Stimulated activated CD8-positive, alpha-beta memory T cell treated with anti-CD3 and anti-CD28 coated beads, Interleukin-12 subunit alpha, Interleukin-12 subunit beta, amount 100 ng/mL, for 4 hours (primary cell): ENCODE measurements around the gene HNF4A.

Source experiments
- DNase-seq: peaks from one replicate; pipeline ENCODE4 v3.0.0-alpha.2; 2020; ENCODE audit warnings: low read depth

The HNF4A gene

DNA sequence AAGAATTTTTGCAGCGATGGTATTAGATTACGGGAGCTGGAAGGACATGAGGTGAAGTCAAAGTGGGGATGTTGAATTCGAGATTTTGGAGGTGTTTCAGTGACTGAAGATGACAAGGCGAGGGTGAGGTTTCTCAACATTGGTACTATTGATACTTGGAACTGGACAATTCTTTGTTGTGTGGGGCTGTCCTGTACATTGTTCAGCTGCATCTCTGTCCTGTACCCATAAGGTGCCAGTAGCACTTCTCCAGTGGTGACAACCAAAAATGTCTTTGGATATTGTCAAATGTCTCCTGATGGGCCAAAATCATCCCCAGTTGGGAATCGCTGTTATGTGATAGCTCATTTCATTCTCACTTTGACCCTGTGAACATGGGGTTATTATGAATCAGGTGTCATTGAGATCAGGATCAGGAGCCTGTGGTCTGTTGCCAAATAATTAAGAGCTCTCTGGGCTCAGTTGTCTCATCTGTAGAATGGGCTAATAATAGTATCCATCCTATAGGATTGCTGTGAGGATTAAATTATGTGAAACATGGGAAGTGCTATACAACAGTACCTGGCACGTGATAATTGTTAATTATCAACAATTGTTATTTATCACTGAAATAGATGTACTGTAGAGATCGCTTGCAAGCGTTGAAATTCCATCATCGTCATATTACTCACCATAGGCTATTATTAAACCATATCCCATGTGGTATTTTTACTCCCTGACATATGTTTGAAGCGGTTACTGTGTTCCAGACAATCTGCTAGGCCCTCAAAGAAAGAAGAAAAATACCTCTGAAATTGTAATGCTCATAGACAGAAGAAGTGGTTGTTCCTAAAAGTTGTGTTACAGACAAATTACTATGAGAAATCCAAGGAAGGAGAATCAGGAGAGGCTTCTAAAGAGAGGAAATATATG, 71.6 kb downstream of the HNF4A start:
- no peak for DNase-seq

GRCh38 chr20:44427804-44428173, 72.3 kb downstream of the HNF4A start:
- no peak for DNase-seq

DNA sequence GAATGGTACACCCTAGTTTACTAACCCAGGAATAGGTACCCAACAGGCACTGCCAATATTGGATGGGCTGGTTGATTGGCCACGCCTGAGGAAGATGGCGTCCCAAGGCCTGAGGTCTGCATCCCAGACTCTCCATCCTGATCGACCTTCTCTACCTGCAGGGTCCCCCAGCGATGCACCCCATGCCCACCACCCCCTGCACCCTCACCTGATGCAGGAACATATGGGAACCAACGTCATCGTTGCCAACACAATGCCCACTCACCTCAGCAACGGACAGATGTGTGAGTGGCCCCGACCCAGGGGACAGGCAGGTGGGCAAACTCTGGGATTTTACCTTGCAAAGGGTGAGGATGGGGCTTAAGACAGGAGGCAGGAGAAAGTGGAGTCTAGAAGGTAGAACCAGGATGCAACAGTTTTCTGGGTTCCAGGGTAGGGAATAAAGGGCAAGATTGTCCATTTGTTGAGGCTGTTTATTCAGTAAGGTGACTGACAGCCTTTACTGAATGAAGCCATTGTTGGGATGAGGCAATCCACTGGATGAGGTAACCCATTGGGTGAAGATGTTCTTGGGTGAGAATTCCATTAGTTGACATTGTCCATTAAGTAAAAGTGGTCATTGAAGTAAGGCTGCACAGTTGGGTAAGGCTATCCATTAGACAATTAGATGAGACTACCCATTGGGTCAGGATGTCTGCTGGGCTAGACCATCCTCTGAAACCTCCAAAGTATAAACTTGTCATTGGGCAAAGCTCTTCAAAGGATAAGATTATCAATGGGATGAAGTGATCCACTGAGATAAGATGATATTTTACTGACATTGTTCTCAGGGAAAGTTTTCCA, 72.9 kb downstream of the HNF4A start:
- no peak for DNase-seq

DNA sequence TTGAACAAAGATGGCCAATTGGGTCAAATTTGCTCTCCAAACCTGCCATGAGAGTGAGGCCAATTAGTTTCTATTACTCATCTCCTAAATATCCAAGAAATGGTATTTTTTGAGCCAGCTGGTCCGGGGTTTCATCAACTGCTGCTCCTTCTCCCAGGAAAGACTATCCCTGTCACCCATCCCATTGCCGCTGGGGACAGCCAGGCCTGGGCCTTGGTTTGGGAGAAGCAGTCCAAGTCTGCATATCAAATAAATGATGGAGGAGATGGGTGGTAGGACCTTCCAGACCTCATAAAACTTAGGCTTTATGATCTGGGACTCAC, 73.5 kb downstream of the HNF4A start:
- DNase-seq = no peak

DNA sequence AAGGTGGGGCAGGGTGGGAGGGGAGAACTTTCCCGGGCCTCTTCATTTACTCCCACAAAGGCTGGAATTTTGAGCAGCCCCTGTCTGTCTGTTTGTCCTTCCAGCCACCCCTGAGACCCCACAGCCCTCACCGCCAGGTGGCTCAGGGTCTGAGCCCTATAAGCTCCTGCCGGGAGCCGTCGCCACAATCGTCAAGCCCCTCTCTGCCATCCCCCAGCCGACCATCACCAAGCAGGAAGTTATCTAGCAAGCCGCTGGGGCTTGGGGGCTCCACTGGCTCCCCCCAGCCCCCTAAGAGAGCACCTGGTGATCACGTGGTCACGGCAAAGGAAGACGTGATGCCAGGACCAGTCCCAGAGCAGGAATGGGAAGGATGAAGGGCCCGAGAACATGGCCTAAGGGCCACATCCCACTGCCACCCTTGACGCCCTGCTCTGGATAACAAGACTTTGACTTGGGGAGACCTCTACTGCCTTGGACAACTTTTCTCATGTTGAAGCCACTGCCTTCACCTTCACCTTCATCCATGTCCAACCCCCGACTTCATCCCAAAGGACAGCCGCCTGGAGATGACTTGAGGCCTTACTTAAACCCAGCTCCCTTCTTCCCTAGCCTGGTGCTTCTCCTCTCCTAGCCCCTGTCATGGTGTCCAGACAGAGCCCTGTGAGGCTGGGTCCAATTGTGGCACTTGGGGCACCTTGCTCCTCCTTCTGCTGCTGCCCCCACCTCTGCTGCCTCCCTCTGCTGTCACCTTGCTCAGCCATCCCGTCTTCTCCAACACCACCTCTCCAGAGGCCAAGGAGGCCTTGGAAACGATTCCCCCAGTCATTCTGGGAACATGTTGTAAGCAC, 74.1 kb downstream of the HNF4A start:
- DNase-seq = no peak

DNA sequence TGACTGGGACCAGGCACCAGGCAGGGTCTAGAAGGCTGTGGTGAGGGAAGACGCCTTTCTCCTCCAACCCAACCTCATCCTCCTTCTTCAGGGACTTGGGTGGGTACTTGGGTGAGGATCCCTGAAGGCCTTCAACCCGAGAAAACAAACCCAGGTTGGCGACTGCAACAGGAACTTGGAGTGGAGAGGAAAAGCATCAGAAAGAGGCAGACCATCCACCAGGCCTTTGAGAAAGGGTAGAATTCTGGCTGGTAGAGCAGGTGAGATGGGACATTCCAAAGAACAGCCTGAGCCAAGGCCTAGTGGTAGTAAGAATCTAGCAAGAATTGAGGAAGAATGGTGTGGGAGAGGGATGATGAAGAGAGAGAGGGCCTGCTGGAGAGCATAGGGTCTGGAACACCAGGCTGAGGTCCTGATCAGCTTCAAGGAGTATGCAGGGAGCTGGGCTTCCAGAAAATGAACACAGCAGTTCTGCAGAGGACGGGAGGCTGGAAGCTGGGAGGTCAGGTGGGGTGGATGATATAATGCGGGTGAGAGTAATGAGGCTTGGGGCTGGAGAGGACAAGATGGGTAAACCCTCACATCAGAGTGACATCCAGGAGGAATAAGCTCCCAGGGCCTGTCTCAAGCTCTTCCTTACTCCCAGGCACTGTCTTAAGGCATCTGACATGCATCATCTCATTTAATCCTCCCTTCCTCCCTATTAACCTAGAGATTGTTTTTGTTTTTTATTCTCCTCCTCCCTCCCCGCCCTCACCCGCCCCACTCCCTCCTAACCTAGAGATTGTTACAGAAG, 75.0 kb downstream of the HNF4A start:
- no peak for DNase-seq

DNA sequence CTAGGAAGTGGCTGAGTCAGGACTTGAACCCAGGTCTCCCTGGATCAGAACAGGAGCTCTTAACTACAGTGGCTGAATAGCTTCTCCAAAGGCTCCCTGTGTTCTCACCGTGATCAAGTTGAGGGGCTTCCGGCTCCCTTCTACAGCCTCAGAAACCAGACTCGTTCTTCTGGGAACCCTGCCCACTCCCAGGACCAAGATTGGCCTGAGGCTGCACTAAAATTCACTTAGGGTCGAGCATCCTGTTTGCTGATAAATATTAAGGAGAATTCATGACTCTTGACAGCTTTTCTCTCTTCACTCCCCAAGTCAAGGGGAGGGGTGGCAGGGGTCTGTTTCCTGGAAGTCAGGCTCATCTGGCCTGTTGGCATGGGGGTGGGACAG, 75.6 kb downstream of the HNF4A start:
- no peak for DNase-seq

DNA sequence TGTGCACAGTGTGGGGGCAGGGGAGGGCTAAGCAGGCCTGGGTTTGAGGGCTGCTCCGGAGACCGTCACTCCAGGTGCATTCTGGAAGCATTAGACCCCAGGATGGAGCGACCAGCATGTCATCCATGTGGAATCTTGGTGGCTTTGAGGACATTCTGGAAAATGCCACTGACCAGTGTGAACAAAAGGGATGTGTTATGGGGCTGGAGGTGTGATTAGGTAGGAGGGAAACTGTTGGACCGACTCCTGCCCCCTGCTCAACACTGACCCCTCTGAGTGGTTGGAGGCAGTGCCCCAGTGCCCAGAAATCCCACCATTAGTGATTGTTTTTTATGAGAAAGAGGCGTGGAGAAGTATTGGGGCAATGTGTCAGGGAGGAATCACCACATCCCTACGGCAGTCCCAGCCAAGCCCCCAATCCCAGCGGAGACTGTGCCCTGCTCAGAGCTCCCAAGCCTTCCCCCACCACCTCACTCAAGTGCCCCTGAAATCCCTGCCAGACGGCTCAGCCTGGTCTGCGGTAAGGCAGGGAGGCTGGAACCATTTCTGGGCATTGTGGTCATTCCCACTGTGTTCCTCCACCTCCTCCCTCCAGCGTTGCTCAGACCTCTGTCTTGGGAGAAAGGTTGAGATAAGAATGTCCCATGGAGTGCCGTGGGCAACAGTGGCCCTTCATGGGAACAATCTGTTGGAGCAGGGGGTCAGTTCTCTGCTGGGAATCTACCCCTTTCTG, 76.2 kb downstream of the HNF4A start:
- no peak for DNase-seq

GRCh38 chr20:44432618-44433577, 77.4 kb downstream of the HNF4A start:
- DNase-seq = no peak

DNA sequence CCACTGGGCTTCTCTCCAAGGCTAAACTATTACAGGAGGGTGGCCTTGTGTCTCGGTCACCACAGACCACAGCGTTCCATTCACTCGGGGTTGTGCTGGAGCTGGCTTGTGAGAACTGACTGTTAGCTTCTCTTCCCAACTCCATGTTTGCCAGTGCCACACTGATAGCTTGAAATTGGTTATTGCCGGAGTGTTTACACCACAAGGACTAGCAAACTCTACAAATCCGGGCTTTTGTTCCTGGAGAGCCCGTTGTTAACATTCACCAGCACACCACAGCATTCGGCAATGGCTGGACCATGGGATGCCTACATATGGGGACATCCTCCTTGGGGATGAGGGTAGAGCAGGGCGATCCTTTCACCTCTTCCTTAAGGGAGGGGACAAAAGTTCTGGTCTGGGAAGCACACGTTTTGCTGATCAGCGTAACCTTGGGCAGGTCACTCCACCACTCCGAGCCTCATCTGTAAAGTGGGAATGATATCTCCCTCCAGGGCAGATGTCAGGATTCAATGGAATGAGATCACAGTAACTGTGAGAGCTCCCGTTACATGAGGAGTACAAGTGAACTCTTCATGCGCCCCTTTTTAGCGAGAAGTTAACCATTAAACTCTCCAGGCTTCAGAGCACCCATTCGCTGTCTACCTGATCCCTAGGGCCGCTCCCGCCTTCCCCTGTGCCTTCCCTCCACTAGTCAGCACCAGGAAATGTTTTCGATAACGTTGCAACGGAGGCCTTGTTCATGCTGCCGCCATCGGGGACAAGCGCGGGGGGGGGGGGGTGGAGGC, 78.4 kb downstream of the HNF4A start:
- DNase-seq = no peak

DNA sequence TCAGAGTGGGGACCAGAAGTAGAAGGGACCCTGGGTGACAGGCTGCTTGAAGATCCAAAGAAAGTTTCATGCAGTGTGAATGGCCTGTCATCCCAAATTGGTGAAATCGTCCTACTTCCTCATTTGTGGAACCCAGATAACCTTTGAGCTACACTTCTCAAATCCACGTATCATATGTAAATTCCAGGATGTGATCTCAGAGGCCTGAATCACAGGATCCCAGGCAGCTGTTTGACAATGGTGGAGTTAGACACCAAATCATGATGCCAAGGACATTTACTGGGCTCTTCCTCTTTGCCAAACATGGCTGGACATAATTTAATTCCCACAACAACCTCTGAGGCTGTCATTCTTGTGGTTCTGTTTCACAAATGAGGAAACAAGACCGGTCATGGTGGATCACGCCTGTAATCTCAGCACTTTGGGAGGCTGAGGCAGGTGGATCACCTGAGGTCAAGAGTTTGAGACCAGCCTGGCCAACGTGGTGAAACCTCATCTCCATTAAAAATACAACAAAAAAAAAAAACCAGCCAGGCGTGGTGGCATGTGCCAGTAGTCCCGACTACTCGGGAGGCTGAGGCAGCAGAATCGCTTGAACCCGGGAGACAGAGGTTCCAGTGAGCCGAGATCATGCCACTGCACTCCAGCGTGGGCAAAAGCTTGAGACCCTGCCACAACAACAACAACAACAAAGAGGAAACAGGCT, 80.3 kb downstream of the HNF4A start:
- no peak for DNase-seq

GRCh38 chr20:44436393-44436792, 80.9 kb downstream of the HNF4A start:
- DNase-seq = no peak

- DNase-seq = no peak
Measured at GRCh38 chr20:44437497-44437896, 82.0 kb downstream of the HNF4A start.

GRCh38 chr20:44438782-44439181, 83.3 kb downstream of the HNF4A start:
- DNase-seq = no peak

GRCh38 chr20:44439318-44439717, 83.8 kb downstream of the HNF4A start:
- no peak for DNase-seq

- DNase-seq = no peak
Measured at GRCh38 chr20:44442298-44443070, 87.0 kb downstream of the HNF4A start.
